HL-60 (cell line): Measurements from ENCODE around the gene RABEPK.
"Not testable (repeated sequence)": the region's sequence is repeated elsewhere in the genome, so short reads cannot be mapped to it uniquely, and the experiment has no call there.

Experiments
- DNase-seq, 2 experiments: peaks; one replicate each; pipeline ENCODE4 v3.0.0-alpha.2; 2010 to 2020; ENCODE audit warnings: low read depth in 1 of 2, low spot score in 1 of 2
- H3K27ac ChIP-seq: fragments of 250-450 bp; sonication (Bioruptor Pico); replicated peaks from 2 replicates; pipeline ENCODE4 v1.5.1; 2020; ENCODE audit warnings: mild to moderate bottlenecking, moderate library complexity
- H3K27me3 ChIP-seq: fragments of 250-450 bp; sonication (Bioruptor Pico); 2 replicates; pipeline ENCODE4 v1.5.1; 2021; ENCODE audit warnings: mild to moderate bottlenecking, moderate library complexity; ENCODE audit not compliant: insufficient read depth, poor library complexity, severe bottlenecking
- H3K4me3 ChIP-seq: replicated peaks from 2 replicates; pipeline ENCODE4 v1.5.1; 2011; ENCODE audit warnings: mild to moderate bottlenecking, control low read depth, low read length; ENCODE audit not compliant: insufficient read depth
- CTCF ChIP-seq: IDR thresholded peaks from one replicate; pipeline ENCODE4 v1.5.1; 2011; ENCODE audit warnings: low read length, control low read depth, inconsistent platforms; ENCODE audit not compliant: insufficient read depth
- GABPA ChIP-seq: IDR thresholded peaks from 2 replicates; pipeline ENCODE4 v1.6.1; 2012; ENCODE audit warnings: low read depth
- POLR2AphosphoS5 ChIP-seq: IDR thresholded peaks from 2 replicates; pipeline ENCODE4 v1.6.1; 2012; ENCODE audit warnings: low read depth
- REST ChIP-seq: IDR thresholded peaks from 2 replicates; pipeline ENCODE4 v1.6.1; 2012; ENCODE audit warnings: low read depth; ENCODE audit not compliant: insufficient replicate concordance
- SPI1 ChIP-seq: IDR thresholded peaks from 2 replicates; pipeline ENCODE4 v1.6.1; 2012; ENCODE audit warnings: low read depth, mild to moderate bottlenecking, borderline replicate concordance

The RABEPK gene

GRCh38 chr9:125183561-125183960 is 16.8 kb upstream of the RABEPK start:
- Histone ChIP-seq H3K27ac (no peak overlapping the region), H3K27me3 (no peaks in the 10 kb centered on the region), H3K4me3 (no peak overlapping the region)
- no peak for DNase-seq
- no peak for TF ChIP-seq SPI1
- no peak for TF ChIP-seq POLR2AphosphoS5
- no peak for TF ChIP-seq GABPA

- DNase-seq, result peak; percentile 25 to 39
Observed at GRCh38 chr9:125189011-125189360, 11.4 kb upstream of the RABEPK start.

GRCh38 chr9:125189361-125190289 is 10.7 kb upstream of the RABEPK start, which contains the start of gene PPP6C:
Gene PPP6C (minus strand): TSS chr9:125189803. CDS start chr9:125189718, 85 bp downstream.
- peak; percentile 90 to 98 for DNase-seq
- Histone ChIP-seq H3K27ac (peak within 1 kb of the TSS; percentile 81), H3K4me3 (peak within 1 kb of the TSS; percentile 99), H3K27me3 (no peaks in the 10 kb centered on the region)
- TF ChIP-seq CTCF, result peak; percentile 43
- TF ChIP-seq REST, result no peak
- peak; percentile 51; the same call in 1 of the 2 replicates for TF ChIP-seq POLR2AphosphoS5
- TF ChIP-seq GABPA, result peak; percentile 78
- TF ChIP-seq SPI1, result no peak

More at GRCh38 chr9:125189011-125189360, 11.4 kb upstream of the RABEPK start:
- TF ChIP-seq SPI1, result no peak
- TF ChIP-seq POLR2AphosphoS5, result no peak
- H3K27ac ChIP-seq, result peak overlapping the region; percentile 81
- no peaks in the 10 kb centered on the region for H3K27me3 ChIP-seq
- H3K4me3 ChIP-seq, result peak overlapping the region; percentile 99

GRCh38 chr9:125190361-125190801 is 10.0 kb upstream of the RABEPK start:
- TF ChIP-seq REST (no peak), SPI1 (no peak), CTCF (no peak), POLR2AphosphoS5 (no peak), GABPA (no peak)
- peak overlapping the region; percentile 99 for H3K4me3 ChIP-seq
- no peak for DNase-seq
- no peaks in the 10 kb centered on the region for H3K27me3 ChIP-seq
- H3K27ac ChIP-seq, result peak overlapping the region; percentile 81

- peak overlapping the region; percentile 38 for H3K27ac ChIP-seq
- not testable (repeated sequence) for H3K4me3 ChIP-seq, H3K27me3 ChIP-seq
- DNase-seq, result peak; percentile 28 to 75
Observed at GRCh38 chr9:125194466-125194865, 5.9 kb upstream of the RABEPK start.

- H3K4me3 ChIP-seq, H3K27me3 ChIP-seq, H3K27ac ChIP-seq, DNase-seq: not testable (repeated sequence)
Observed at GRCh38 chr9:125195591-125195990, 4.8 kb upstream of the RABEPK start.
